ENCODE data around the gene CAPS2.
"Not testable (repeated sequence)": the region's sequence is repeated elsewhere in the genome, so short reads cannot be mapped to it uniquely, and the experiment has no call there.

The CAPS2 gene

GRCh38 chr12:75329918-75330826, at the start of gene CAPS2:
Gene CAPS2 (minus strand): TSS chr12:75330324. CDS start chr12:75326498, 3,826 bp downstream.
- DNase-seq (ENCODE audit: low read depth) = peak; percentile 11

- no peak for DNase-seq (ENCODE audit: low read depth)
These were observed 48.2 kb upstream of the CAPS2 start for GRCh38 chr12:75378354-75378753.

GRCh38 chr12:75374971-75375370, 44.8 kb upstream of the CAPS2 start:
- no peak for DNase-seq (ENCODE audit: low read depth)

GRCh38 chr12:75366629-75367028, 36.5 kb upstream of the CAPS2 start:
- no peak for DNase-seq (ENCODE audit: low read depth)

GRCh38 chr12:75364919-75365318, 34.8 kb upstream of the CAPS2 start:
- no peak for DNase-seq (ENCODE audit: low read depth)

GRCh38 chr12:75361408-75361807, 31.3 kb upstream of the CAPS2 start:
- no peak for DNase-seq (ENCODE audit: low read depth)

- DNase-seq (ENCODE audit: low read depth) = no peak
These were observed 30.8 kb upstream of the CAPS2 start for GRCh38 chr12:75360920-75361319.

GRCh38 chr12:75354011-75354410, 23.9 kb upstream of the CAPS2 start:
- DNase-seq (ENCODE audit: low read depth) = no peak

GRCh38 chr12:75350413-75350812, 20.3 kb upstream of the CAPS2 start:
- no peak for DNase-seq (ENCODE audit: low read depth)

GRCh38 chr12:75349946-75350345, 19.8 kb upstream of the CAPS2 start:
- DNase-seq (ENCODE audit: low read depth) = no peak

GRCh38 chr12:75346215-75346614, 16.1 kb upstream of the CAPS2 start:
- not testable (repeated sequence) for DNase-seq (ENCODE audit: low read depth)

- no peak for DNase-seq (ENCODE audit: low read depth)
These were observed 15.4 kb upstream of the CAPS2 start for GRCh38 chr12:75345531-75345930.

- DNase-seq (ENCODE audit: low read depth) = no peak
These were observed 11.7 kb upstream of the CAPS2 start for GRCh38 chr12:75341873-75342272.

GRCh38 chr12:75337905-75338304, 7.8 kb upstream of the CAPS2 start:
- no peak for DNase-seq (ENCODE audit: low read depth)

- DNase-seq (ENCODE audit: low read depth) = peak; percentile 60
These were observed 4.4 kb upstream of the CAPS2 start, which contains the start of gene GLIPR1L1 for GRCh38 chr12:75334384-75335030. Gene GLIPR1L1 (plus strand): TSS chr12:75334670. CDS start chr12:75334729, 59 bp downstream.

- DNase-seq (ENCODE audit: low read depth) = no peak
These were observed 2.5 kb downstream of the CAPS2 start for GRCh38 chr12:75327642-75328041.

GRCh38 chr12:75323663-75324062, 6.5 kb downstream of the CAPS2 start:
- no peak for DNase-seq (ENCODE audit: low read depth)

- DNase-seq (ENCODE audit: low read depth) = no peak
These were observed 7.7 kb downstream of the CAPS2 start for GRCh38 chr12:75322464-75322863.

- DNase-seq (ENCODE audit: low read depth) = no peak
These were observed 12.3 kb downstream of the CAPS2 start for GRCh38 chr12:75317784-75318183.

- no peak for DNase-seq (ENCODE audit: low read depth)
These were observed 14.6 kb downstream of the CAPS2 start for GRCh38 chr12:75315518-75315917.

GRCh38 chr12:75311369-75311768, 18.8 kb downstream of the CAPS2 start:
- no peak for DNase-seq (ENCODE audit: low read depth)

- DNase-seq (ENCODE audit: low read depth) = no peak
These were observed 21.8 kb downstream of the CAPS2 start for GRCh38 chr12:75308279-75308678.

All from stimulated activated CD8-positive, alpha-beta memory T cell treated with anti-CD3 and anti-CD28 coated beads, Interleukin-15, amount 100 ng/mL, for 24 hours (primary cell).